ENCODE data around the gene SERTAD1. TPM values are rescaled to one million over a fixed set of nuclear protein-coding genes. Genes with fewer than 3 reads are reported as not detected.

SERTAD1 gene
- total and polyA plus RNA-seq, 2 donors (not counting 1 experiment from before 2014, with no cell fraction given) = 11.9 to 59.4 TPM

GRCh38 chr19:40403262-40403984 is 22.4 kb downstream of the SERTAD1 start:
- Histone ChIP-seq H3K4me1 (ENCODE audit: control insufficient read depth in 2 of 2, insufficient read depth in 2 of 2, low read length in 2 of 2) (peaks cover 6 to 18% of the 10 kb centered on the region in 2 donors), H3K4me2 (replicated peaks; ENCODE audit: low read depth, low read length, poor library complexity, severe bottlenecking) (peak overlapping the region; percentile 97), H3K9ac (ENCODE audit: low read length) (peak overlapping the region; percentile 76), H3K36me3 (replicated peaks in 1 of 2; ENCODE audit: control extremely low read depth in 1 of 2, control insufficient read depth in 1 of 2, extremely low read depth in 1 of 2, insufficient read depth in 2 of 2, low read length in 1 of 2) (no peaks in the 10 kb centered on the region), H4K20me1 (ENCODE audit: control insufficient read depth, insufficient read depth, low read length, poor library complexity, severe bottlenecking) (no peaks in the 10 kb centered on the region), H3K9me3 (ENCODE audit: control extremely low read depth in 1 of 3, control insufficient read depth in 2 of 3, insufficient read depth in 1 of 3, low read length in 2 of 3) (peaks cover 0 to 3% (median 0%) of the 10 kb centered on the region in 3 donors), H3K79me2 (ENCODE audit: control insufficient read depth, insufficient read depth, low read length) (no peaks in the 10 kb centered on the region), H3K27ac (ENCODE audit: low read length in 2 of 2) (peak overlapping the region; percentile 30 to 49), H3K27me3 (replicated peaks in 1 of 4; ENCODE audit: control extremely low read depth in 1 of 4, control insufficient read depth in 3 of 4, insufficient read depth in 4 of 4, low read length in 3 of 4) (peaks cover 0 to 6% (median 3%) of the 10 kb centered on the region in 4 experiments), H2AFZ (ENCODE audit: insufficient read depth, low read depth, low read length, poor library complexity, severe bottlenecking) (peak overlapping the region; percentile 99), H3K4me3 (ENCODE audit: control extremely low read depth in 1 of 5, extremely low read depth in 1 of 5, insufficient read depth in 1 of 5, low read depth in 2 of 5, low read length in 4 of 5) (peak overlapping the region; percentile 27 to 84 (median 74))
- peak overlapping the region; percentile 97 for H3K4me3 Mint-ChIP-seq
- peak; percentile 86 for DNase-seq
- no peaks in the 10 kb centered on the region for H3K9me3 Mint-ChIP-seq (ENCODE audit: insufficient read depth)
- 0% methylated on average over 25 of the region's 41 CpGs for WGBS (ENCODE audit: insufficient coverage)
- intact Hi-C loops (cut with micrococcal nuclease) = loop anchor here (1.0 to 10.0 kb wide), 2 partner anchors 118 to 891 kb away; partner anchors contain the start of gene AKT2
- CTCF ChIA-PET = interaction anchor here (0.6 to 3.9 kb wide), 10 partner anchors 17 to 346 kb away, joined by 3 to 26 read pairs (median 4); partner anchors contain the start of genes BLVRB and SERTAD1
- H3K27me3 Mint-ChIP-seq = peaks cover 8% of the 10 kb centered on the region
- TF ChIP-seq EZH2 (IDR thresholded peaks at IDR 0.05; ENCODE audit: borderline replicate concordance, insufficient read depth, low read depth, low read length, poor library complexity, severe bottlenecking) (no peak), CTCF (IDR thresholded peaks at IDR 0.05) (no peak)
- POLR2A ChIA-PET = interaction anchor here (0.6 to 1.3 kb wide), 7 partner anchors 18 to 952 kb away, joined by 3 to 14 read pairs (median 4); partner anchors contain the start of gene PLD3
- H3K4me1 Mint-ChIP-seq = peaks cover 29% of the 10 kb centered on the region
- H3K27ac Mint-ChIP-seq = peak overlapping the region; percentile 93
- ATAC-seq (ENCODE audit: low read depth) = peak; percentile 81

- ATAC-seq (ENCODE audit: low read depth) (no peak), DNase-seq (no peak)
- Mint-ChIP-seq H3K4me3 (no peak overlapping the region), H3K27me3 (peaks cover 8% of the 10 kb centered on the region), H3K4me1 (peaks cover 17% of the 10 kb centered on the region), H3K9me3 (ENCODE audit: insufficient read depth) (no peaks in the 10 kb centered on the region), H3K27ac (no peak overlapping the region)
- 90% methylated on average over 2 of the region's 3 CpGs for WGBS (ENCODE audit: insufficient coverage)
- no peaks in the 10 kb centered on the region for H3K36me3 ChIP-seq (replicated peaks in 1 of 2; ENCODE audit: control extremely low read depth in 1 of 2, control insufficient read depth in 1 of 2, extremely low read depth in 1 of 2, insufficient read depth in 2 of 2, low read length in 1 of 2)
- no peak overlapping the region for H2AFZ ChIP-seq (ENCODE audit: insufficient read depth, low read depth, low read length, poor library complexity, severe bottlenecking)
- H3K4me3 ChIP-seq (ENCODE audit: control extremely low read depth in 1 of 5, extremely low read depth in 1 of 5, insufficient read depth in 1 of 5, low read depth in 2 of 5, low read length in 4 of 5) = no peak overlapping the region
- peaks cover 0 to 3% (median 0%) of the 10 kb centered on the region in 3 donors for H3K9me3 ChIP-seq (ENCODE audit: control extremely low read depth in 1 of 3, control insufficient read depth in 2 of 3, insufficient read depth in 1 of 3, low read length in 2 of 3)
- no peak for TF ChIP-seq CTCF (IDR thresholded peaks at IDR 0.05)
- TF ChIP-seq EZH2 (IDR thresholded peaks at IDR 0.05; ENCODE audit: borderline replicate concordance, insufficient read depth, low read depth, low read length, poor library complexity, severe bottlenecking) = no peak
- H3K9ac ChIP-seq (ENCODE audit: low read length) = no peak overlapping the region
- H3K27me3 ChIP-seq (replicated peaks in 1 of 4; ENCODE audit: control extremely low read depth in 1 of 4, control insufficient read depth in 3 of 4, insufficient read depth in 4 of 4, low read length in 3 of 4) = peaks cover 0 to 10% (median 3%) of the 10 kb centered on the region in 4 experiments
- no peaks in the 10 kb centered on the region for H4K20me1 ChIP-seq (ENCODE audit: control insufficient read depth, insufficient read depth, low read length, poor library complexity, severe bottlenecking)
- CTCF ChIA-PET = no interaction called here
- no peak overlapping the region for H3K4me2 ChIP-seq (replicated peaks; ENCODE audit: low read depth, low read length, poor library complexity, severe bottlenecking)
- intact Hi-C loops (cut with micrococcal nuclease) = loop anchor here (10.0 kb wide), 1 partner anchor 894 kb away; no protein-coding TSS in a partner anchor
- no peak overlapping the region for H3K27ac ChIP-seq (ENCODE audit: low read length in 2 of 2)
- POLR2A ChIA-PET = no interaction called here
- H3K4me1 ChIP-seq (ENCODE audit: control insufficient read depth in 2 of 2, insufficient read depth in 2 of 2, low read length in 2 of 2) = peaks cover 4 to 12% of the 10 kb centered on the region in 2 donors
- no peaks in the 10 kb centered on the region for H3K79me2 ChIP-seq (ENCODE audit: control insufficient read depth, insufficient read depth, low read length)
These were observed 25.2 kb downstream of the SERTAD1 start for GRCh38 chr19:40400559-40400958.
